GM23338 (cell line): ENCODE results near the gene TCP11. TPM values are rescaled to one million over a fixed set of nuclear protein-coding genes. Genes with fewer than 3 reads are reported as not detected.
A peak's percentile ranks its signal among the peaks of the same experiment; 100 is the strongest.

Experiments used
- ATAC-seq: fragments of 200-7000 bp; cut with Tn5 transposase; 3 replicates; pipeline ENCODE4 v1.9.1; 2020
- DNase-seq: peaks from one replicate; pipeline ENCODE4 v3.0.0-alpha.2; 2015; ENCODE audit warnings: low spot score
- H2AFZ ChIP-seq: fragments of 200-600 bp; sonication (generic); 2 replicates; pipeline ENCODE4 v1.8.0; 2016; ENCODE audit warnings: antibody characterized with exemption, mild to moderate bottlenecking, moderate library complexity
- H3F3A ChIP-seq: fragments of 200-600 bp; sonication (generic); replicated peaks from 2 replicates; pipeline ENCODE4 v1.8.0; 2017; ENCODE audit warnings: antibody characterized with exemption, mixed run types, low read depth
- H3K27ac ChIP-seq: fragments of 200-600 bp; sonication (generic); 2 replicates; pipeline ENCODE4 v1.6.1; 2016; ENCODE audit warnings: low read depth
- H3K27me3 ChIP-seq: fragments of 200-600 bp; sonication (generic); 2 replicates; pipeline ENCODE4 v1.8.0; 2016; ENCODE audit warnings: mild to moderate bottlenecking, mixed run types, moderate library complexity; ENCODE audit not compliant: insufficient read depth
- H3K36me3 ChIP-seq: fragments of 200-600 bp; sonication (generic); 2 replicates; pipeline ENCODE4 v1.8.0; 2016; ENCODE audit warnings: mild to moderate bottlenecking; ENCODE audit not compliant: insufficient read depth
- H3K4me1 ChIP-seq: fragments of 200-600 bp; sonication (generic); 2 replicates; pipeline ENCODE4 v1.8.0; 2016; ENCODE audit warnings: mild to moderate bottlenecking, moderate library complexity; ENCODE audit not compliant: insufficient read depth
- H3K4me2 ChIP-seq: fragments of 200-600 bp; sonication (generic); 2 replicates; pipeline ENCODE4 v1.7.1; 2017; ENCODE audit warnings: mixed run types
- H3K4me3 ChIP-seq: fragments of 200-600 bp; sonication (generic); 2 replicates; pipeline ENCODE4 v1.6.1; 2016; ENCODE audit warnings: mixed run types
- H3K79me2 ChIP-seq: fragments of 200-600 bp; sonication (generic); replicated peaks from 2 replicates; pipeline ENCODE4 v1.8.0; 2017; ENCODE audit warnings: mild to moderate bottlenecking; ENCODE audit not compliant: insufficient read depth
- H3K9me2 ChIP-seq: fragments of 200-600 bp; sonication (generic); 2 replicates; pipeline ENCODE4 v1.8.0; 2017; ENCODE audit not compliant: insufficient read depth
- H4K20me1 ChIP-seq: fragments of 200-600 bp; sonication (generic); replicated peaks from 2 replicates; pipeline ENCODE4 v1.8.0; 2017; ENCODE audit warnings: mild to moderate bottlenecking; ENCODE audit not compliant: insufficient read depth
- H3K27ac Mint-ChIP-seq: 2 replicates; pipeline ENCODE4 v1.8.0; 2020; ENCODE audit warnings: inconsistent platforms, mild to moderate bottlenecking, moderate library complexity, mixed read lengths
- H3K27me3 Mint-ChIP-seq: 3 replicates; pipeline ENCODE4 v1.8.0; 2022; ENCODE audit warnings: low read depth, mild to moderate bottlenecking, moderate library complexity, mixed read lengths, inconsistent platforms; ENCODE audit not compliant: insufficient read depth, poor library complexity
- H3K36me3 Mint-ChIP-seq: 3 replicates; pipeline ENCODE4 v1.8.0; 2021; ENCODE audit warnings: low read depth, mild to moderate bottlenecking, inconsistent platforms, moderate library complexity, mixed read lengths
- H3K4me1 Mint-ChIP-seq: 3 replicates; pipeline ENCODE4 v1.8.0; 2020; ENCODE audit warnings: mild to moderate bottlenecking, inconsistent platforms, mixed read lengths
- H3K4me3 Mint-ChIP-seq: 3 replicates; pipeline ENCODE4 v1.8.0; 2021; ENCODE audit warnings: moderate library complexity, mild to moderate bottlenecking, inconsistent platforms, mixed read lengths
- H3K9me3 Mint-ChIP-seq: 3 replicates; pipeline ENCODE4 v1.8.0; 2020; ENCODE audit warnings: moderate library complexity, mild to moderate bottlenecking, inconsistent platforms, mixed read lengths
- CREB1 ChIP-seq: fragments of 250-450 bp; sonication (Bioruptor Pico); IDR thresholded peaks from 2 replicates; pipeline ENCODE4 v1.5.0; 2020; ENCODE audit warnings: low read depth, mild to moderate bottlenecking, moderate library complexity
- CTCF ChIP-seq, 2 experiments: fragments of 200-600 bp in 1 of 2; sonication (generic) in 1 of 2; conservative IDR thresholded peaks; 2 replicates each; pipeline versions ENCODE4 v1.5.1 to v1.6.1; 2016 to 2017; ENCODE audit warnings: antibody characterized with exemption in 2 of 2, low read depth in 2 of 2, mild to moderate bottlenecking in 2 of 2, moderate library complexity in 1 of 2
- ETS1 ChIP-seq: IDR thresholded peaks from 2 replicates; pipeline ENCODE4 v1.6.1; 2016; ENCODE audit warnings: antibody characterized with exemption
- EZH2 ChIP-seq: fragments of 200-600 bp; sonication (generic); IDR thresholded peaks from one replicate; pipeline ENCODE4 v1.8.0; 2017; ENCODE audit warnings: antibody characterized with exemption, mild to moderate bottlenecking, low read depth; ENCODE audit not compliant: unreplicated experiment
- EZH2phosphoT487 ChIP-seq: fragments of 200-600 bp; sonication (generic); IDR thresholded peaks from one replicate; pipeline ENCODE4 v1.8.1; 2018; ENCODE audit warnings: antibody characterized with exemption; ENCODE audit not compliant: unreplicated experiment
- JUNB ChIP-seq: IDR thresholded peaks from one replicate; pipeline ENCODE4 v1.6.1; 2016; ENCODE audit warnings: antibody characterized with exemption; ENCODE audit not compliant: unreplicated experiment
- NANOG ChIP-seq: IDR thresholded peaks from 2 replicates; pipeline ENCODE4 v1.6.1; 2016; ENCODE audit warnings: antibody characterized with exemption, borderline replicate concordance
- POLR2AphosphoS5 ChIP-seq: IDR thresholded peaks from 2 replicates; pipeline ENCODE4 v1.6.1; 2016; ENCODE audit warnings: antibody characterized with exemption, low read depth
- REST ChIP-seq: IDR thresholded peaks from one replicate; pipeline ENCODE4 v1.6.1; 2018; ENCODE audit warnings: antibody characterized with exemption; ENCODE audit not compliant: unreplicated experiment
- STAT1 ChIP-seq: IDR thresholded peaks from one replicate; pipeline ENCODE4 v1.6.1; 2016; ENCODE audit warnings: antibody characterized with exemption; ENCODE audit not compliant: unreplicated experiment
- ZNF114 ChIP-seq: fragments of 250-450 bp; sonication (Bioruptor Pico); IDR thresholded peaks from 2 replicates; pipeline ENCODE4 v1.5.0; 2020; ENCODE audit warnings: mild to moderate bottlenecking, moderate library complexity
- ZNF331 ChIP-seq: fragments of 250-450 bp; sonication (Bioruptor Pico); IDR thresholded peaks from 2 replicates; pipeline ENCODE4 v1.5.0; 2020; ENCODE audit warnings: low read depth, mild to moderate bottlenecking, moderate library complexity
- ZNF462 ChIP-seq: fragments of 250-450 bp; sonication (Bioruptor Pico); IDR thresholded peaks from 2 replicates; pipeline ENCODE4 v1.5.0; 2020; ENCODE audit warnings: mild to moderate bottlenecking, moderate library complexity
- polyA plus RNA-seq: library from polyadenylated mRNA; unstranded; fragments of >200 nt; fragmentation: Nextera tagmentation; extraction: Ambion mirVana; gene quantifications from 2 replicates; pipeline ENCODE4 v1.2.1, GENCODE V29; 2016
- total RNA-seq: library from RNA; depleted of rRNA; stranded (reverse); fragments of >200 nt; shearing (Covaris generic); gene quantifications from 2 replicates; pipeline ENCODE4 v1.2.3, GENCODE V29; 2014

Gene TCP11
- total and polyA plus RNA-seq, 2 experiments from 2014 or later = not detected

GRCh38 chr6:35128496-35128895 is 12.6 kb downstream of the TCP11 start (continued):
- TF ChIP-seq ZNF462 (CRISPR knock-in tag) (no peak), ZNF331 (CRISPR knock-in tag) (no peak), POLR2AphosphoS5 (no peak), ZNF114 (no peak), STAT1 (no peak), EZH2 (no peak)

GRCh38 chr6:35128042-35128441 is 13.1 kb downstream of the TCP11 start:
- H3F3A ChIP-seq = no peaks in the 10 kb centered on the region
- H3K4me1 ChIP-seq = no peaks in the 10 kb centered on the region
- ATAC-seq (no peak), DNase-seq (no peak)
- no peak overlapping the region for H3K27ac ChIP-seq
- H3K9me2 ChIP-seq = no peaks in the 10 kb centered on the region
- Mint-ChIP-seq H3K4me3 (no peak overlapping the region), H3K27me3 (peaks cover 2% of the 10 kb centered on the region), H3K4me1 (no peaks in the 10 kb centered on the region), H3K36me3 (no peaks in the 10 kb centered on the region), H3K27ac (no peak overlapping the region), H3K9me3 (no peaks in the 10 kb centered on the region)
- no peaks in the 10 kb centered on the region for H3K79me2 ChIP-seq
- H3K4me2 ChIP-seq = no peak overlapping the region
- H3K27me3 ChIP-seq = no peaks in the 10 kb centered on the region
- H3K4me3 ChIP-seq = no peak overlapping the region
- peak overlapping the region; percentile 32; the same call in 1 of the 2 replicates for H2AFZ ChIP-seq
- no peaks in the 10 kb centered on the region for H3K36me3 ChIP-seq
- H4K20me1 ChIP-seq = no peaks in the 10 kb centered on the region
- TF ChIP-seq NANOG = no peak
- TF ChIP-seq CREB1 (CRISPR knock-in tag) = no peak
- no peak for TF ChIP-seq ZNF331 (CRISPR knock-in tag)
- TF ChIP-seq ETS1 = no peak
- TF ChIP-seq STAT1 = no peak
- no peak for TF ChIP-seq JUNB
- no peak for TF ChIP-seq EZH2phosphoT487
- TF ChIP-seq CTCF (conservative IDR thresholded peaks at IDR 0.05; ENCODE audit: low read depth in 2 of 2) = no peak
- TF ChIP-seq POLR2AphosphoS5 = no peak
- TF ChIP-seq ZNF114 = no peak
- TF ChIP-seq REST = no peak
